Measurements from ENCODE around the gene CEACAM6. TPM values are rescaled to one million over a fixed set of nuclear protein-coding genes. Genes with fewer than 3 reads are reported as not detected.

CEACAM6 gene
- total and polyA plus RNA-seq, 9 donors, result 0.07 to 0.84 (median 0.23) TPM; not detected in 4

GRCh38 chr19:41714598-41714997 lies 40.7 kb upstream of the CEACAM6 start:
- intact Hi-C loops (cut with DNase I), result no loop called here
- H3K36me3 ChIP-seq, result no peaks in the 10 kb centered on the region
- no peak overlapping the region for H3K4me3 ChIP-seq
- H3K27ac ChIP-seq, result no peak overlapping the region
- no peaks in the 10 kb centered on the region for H3K27me3 ChIP-seq
- no peaks in the 10 kb centered on the region for H3K9me3 ChIP-seq
- DNase-seq, result no peak
- no peaks in the 10 kb centered on the region for H3K4me1 ChIP-seq (ENCODE audit: insufficient read depth)
- TF ChIP-seq EP300 (IDR thresholded peaks at IDR 0.05) (no peak), CTCF (IDR thresholded peaks at IDR 0.05) (no peak), POLR2A (IDR thresholded peaks at IDR 0.05) (no peak)
- 60 to 79% (median 71%) methylated on average over 5 of the region's 5 CpGs for WGBS, 3 donors

- H3K36me3 ChIP-seq, result no peaks in the 10 kb centered on the region
Observed at GRCh38 chr19:41718761-41719160, 36.6 kb upstream of the CEACAM6 start.

GRCh38 chr19:41720103-41720502 lies 35.2 kb upstream of the CEACAM6 start:
- no peak overlapping the region for H3K27ac ChIP-seq
- DNase-seq, result no peak
- no peaks in the 10 kb centered on the region for H3K9me3 ChIP-seq
- WGBS, 3 donors, result 79 to 95% (median 81%) methylated on average over 3 of the region's 3 CpGs
- H3K4me1 ChIP-seq (ENCODE audit: insufficient read depth), result no peaks in the 10 kb centered on the region
- intact Hi-C loops (cut with DNase I), result no loop called here
- no peaks in the 10 kb centered on the region for H3K27me3 ChIP-seq
- no peak for TF ChIP-seq POLR2A (IDR thresholded peaks at IDR 0.05)
- TF ChIP-seq CTCF (IDR thresholded peaks at IDR 0.05), result no peak
- no peak for TF ChIP-seq EP300 (IDR thresholded peaks at IDR 0.05)
- H3K4me3 ChIP-seq, result no peak overlapping the region
- no peaks in the 10 kb centered on the region for H3K36me3 ChIP-seq

More at GRCh38 chr19:41718761-41719160, 36.6 kb upstream of the CEACAM6 start:
- no peak for DNase-seq
- Histone ChIP-seq H3K4me3 (no peak overlapping the region), H3K9me3 (no peaks in the 10 kb centered on the region), H3K27me3 (no peaks in the 10 kb centered on the region), H3K27ac (no peak overlapping the region), H3K4me1 (ENCODE audit: insufficient read depth) (no peaks in the 10 kb centered on the region)
- 63 to 86% (median 76%) methylated on average over 6 of the region's 6 CpGs for WGBS, 3 donors
- intact Hi-C loops (cut with DNase I), result no loop called here
- no peak for TF ChIP-seq CTCF (IDR thresholded peaks at IDR 0.05)
- TF ChIP-seq EP300 (IDR thresholded peaks at IDR 0.05), result no peak
- TF ChIP-seq POLR2A (IDR thresholded peaks at IDR 0.05), result no peak

- H3K27me3 ChIP-seq, result no peaks in the 10 kb centered on the region
- H3K4me1 ChIP-seq (ENCODE audit: insufficient read depth), result no peaks in the 10 kb centered on the region
- intact Hi-C loops (cut with DNase I), result no loop called here
- H3K27ac ChIP-seq, result no peak overlapping the region
- TF ChIP-seq CTCF (IDR thresholded peaks at IDR 0.05), result no peak
- H3K9me3 ChIP-seq, result no peaks in the 10 kb centered on the region
- H3K36me3 ChIP-seq, result no peaks in the 10 kb centered on the region
- WGBS, 3 donors, result 19 to 25% (median 24%) methylated on average over 5 of the region's 5 CpGs
- DNase-seq, result no peak
- no peak overlapping the region for H3K4me3 ChIP-seq
Observed at GRCh38 chr19:41726493-41726892, 28.8 kb upstream of the CEACAM6 start.

- H3K27ac ChIP-seq, result no peak overlapping the region
Observed at GRCh38 chr19:41734156-41734555, 21.2 kb upstream of the CEACAM6 start.

More at GRCh38 chr19:41734156-41734555, 21.2 kb upstream of the CEACAM6 start:
- no peaks in the 10 kb centered on the region for H3K4me1 ChIP-seq (ENCODE audit: insufficient read depth)
- no peak overlapping the region for H3K4me3 ChIP-seq
- 70 to 76% (median 72%) methylated on average over 4 of the region's 4 CpGs for WGBS, 3 donors
- intact Hi-C loops (cut with DNase I), result no loop called here
- no peak for DNase-seq
- no peaks in the 10 kb centered on the region for H3K27me3 ChIP-seq
- no peaks in the 10 kb centered on the region for H3K36me3 ChIP-seq
- no peaks in the 10 kb centered on the region for H3K9me3 ChIP-seq
- TF ChIP-seq EP300 (IDR thresholded peaks at IDR 0.05) (no peak), CTCF (IDR thresholded peaks at IDR 0.05) (no peak), POLR2A (IDR thresholded peaks at IDR 0.05) (no peak)

Measured in ovary (tissue), 9 donors.